ENCODE results near the gene PRKCH. TPM values are rescaled to one million over a fixed set of nuclear protein-coding genes. Genes with fewer than 3 reads are reported as not detected.

The PRKCH gene
- total and polyA plus RNA-seq, 7 donors, result 4.2 to 19.9 (median 10.0) TPM

GRCh38 chr14:61531465-61532122, 210.2 kb downstream of the PRKCH start:
- TF ChIP-seq POLR2AphosphoS5 (IDR thresholded peaks at IDR 0.05) (no peak), CTCF (IDR thresholded peaks at IDR 0.05) (no peak), EP300 (IDR thresholded peaks at IDR 0.05) (no peak), POLR2A (IDR thresholded peaks at IDR 0.05) (no peak)

GRCh38 chr14:61532123-61532505, 210.7 kb downstream of the PRKCH start:
- Histone ChIP-seq H3K36me3 (no peaks in the 10 kb centered on the region), H3K4me3 (no peak overlapping the region), H3K27me3 (no peaks in the 10 kb centered on the region), H3K4me1 (no peaks in the 10 kb centered on the region), H3K27ac (no peak overlapping the region), H3K9me3 (no peaks in the 10 kb centered on the region)
- TF ChIP-seq EP300 (IDR thresholded peaks at IDR 0.05), result no peak
- TF ChIP-seq CTCF (IDR thresholded peaks at IDR 0.05), result no peak
- TF ChIP-seq POLR2A (IDR thresholded peaks at IDR 0.05), result no peak
- TF ChIP-seq POLR2AphosphoS5 (IDR thresholded peaks at IDR 0.05), result no peak
- DNase-seq, result no peak
- intact Hi-C loops (cut with DNase I), result no loop called here

More at GRCh38 chr14:61531465-61532122, 210.2 kb downstream of the PRKCH start:
- DNase-seq, result no peak
- Histone ChIP-seq H3K9me3 (no peaks in the 10 kb centered on the region), H3K27ac (no peak overlapping the region), H3K36me3 (no peaks in the 10 kb centered on the region), H3K27me3 (no peaks in the 10 kb centered on the region), H3K4me3 (no peak overlapping the region), H3K4me1 (peaks cover 0 to 5% (median 0%) of the 10 kb centered on the region in 4 donors)
- 16 to 50% methylated on average over 5 of the region's 5 CpGs for WGBS, 2 donors
- intact Hi-C loops (cut with DNase I), result no loop called here

- Histone ChIP-seq H3K27ac (no peak overlapping the region), H3K27me3 (no peaks in the 10 kb centered on the region), H3K36me3 (no peaks in the 10 kb centered on the region), H3K4me3 (no peak overlapping the region), H3K4me1 (no peaks in the 10 kb centered on the region), H3K9me3 (no peaks in the 10 kb centered on the region)
- no peak for TF ChIP-seq POLR2AphosphoS5 (IDR thresholded peaks at IDR 0.05)
- TF ChIP-seq POLR2A (IDR thresholded peaks at IDR 0.05), result no peak
- TF ChIP-seq CTCF (IDR thresholded peaks at IDR 0.05), result no peak
- TF ChIP-seq EP300 (IDR thresholded peaks at IDR 0.05), result no peak
- intact Hi-C loops (cut with DNase I), result no loop called here
- 39 to 67% methylated on average over 6 of the region's 6 CpGs for WGBS, 2 donors
- no peak for DNase-seq
These were observed 211.4 kb downstream of the PRKCH start for GRCh38 chr14:61532763-61533162.

GRCh38 chr14:61533513-61534255, 212.3 kb downstream of the PRKCH start:
- DNase-seq, result no peak
- H3K27ac ChIP-seq, result no peak overlapping the region
- H3K36me3 ChIP-seq, result no peaks in the 10 kb centered on the region
- H3K27me3 ChIP-seq, result no peaks in the 10 kb centered on the region
- H3K9me3 ChIP-seq, result no peaks in the 10 kb centered on the region
- H3K4me1 ChIP-seq, result no peaks in the 10 kb centered on the region
- WGBS, 2 donors, result 16 to 62% methylated on average over 4 of the region's 4 CpGs
- no peak overlapping the region for H3K4me3 ChIP-seq
- intact Hi-C loops (cut with DNase I), result no loop called here
- TF ChIP-seq CTCF (IDR thresholded peaks at IDR 0.05), result no peak
- TF ChIP-seq POLR2AphosphoS5 (IDR thresholded peaks at IDR 0.05), result no peak
- TF ChIP-seq POLR2A (IDR thresholded peaks at IDR 0.05), result no peak
- TF ChIP-seq EP300 (IDR thresholded peaks at IDR 0.05), result no peak

Data from sigmoid colon (tissue), 7 donors.